ENCODE results near the gene ADGRG7.

Gene ADGRG7

GRCh38 chr3:100575704-100576103 lies 33.7 kb upstream of the ADGRG7 start:
- Histone ChIP-seq H3K4me1 (ENCODE audit: control insufficient read depth in 1 of 2, insufficient read depth in 2 of 2, low read length in 2 of 2) (no peaks in the 10 kb centered on the region), H3K18ac (ENCODE audit: low read length) (no peak overlapping the region), H3K14ac (ENCODE audit: low read length) (no peak overlapping the region), H2BK5ac (ENCODE audit: low read depth, low read length, poor library complexity) (no peak overlapping the region), H3K9me3 (ENCODE audit: insufficient read depth, low read depth, low read length) (no peaks in the 10 kb centered on the region), H3K27me3 (ENCODE audit: insufficient read depth, low read length) (no peaks in the 10 kb centered on the region), H3K23ac (ENCODE audit: low read length) (no peak overlapping the region), H3K9ac (ENCODE audit: low read length) (no peak overlapping the region), H4K8ac (ENCODE audit: low read depth, low read length) (no peak overlapping the region), H2BK12ac (ENCODE audit: low read length) (no peak overlapping the region), H3K79me2 (ENCODE audit: control insufficient read depth, insufficient read depth, low read length, poor library complexity) (no peaks in the 10 kb centered on the region), H2BK120ac (ENCODE audit: insufficient read depth, low read length, poor library complexity) (no peak overlapping the region), H3K79me1 (ENCODE audit: low read length) (no peaks in the 10 kb centered on the region), H4K91ac (ENCODE audit: low read depth, low read length) (no peak overlapping the region), H3K4me2 (ENCODE audit: low read length) (no peak overlapping the region), H3K36me3 (ENCODE audit: control insufficient read depth in 1 of 2, insufficient read depth in 2 of 2, low read length in 2 of 2) (no peaks in the 10 kb centered on the region), H3K4me3 (ENCODE audit: low read depth, low read length) (no peak overlapping the region), H2AFZ (ENCODE audit: insufficient read depth, low read length, poor library complexity) (no peak overlapping the region), H3K27ac (ENCODE audit: low read depth, low read length) (no peak overlapping the region), H2AK5ac (ENCODE audit: low read length) (no peak overlapping the region), H3K4ac (ENCODE audit: low read depth, low read length) (no peak overlapping the region), H4K12ac (ENCODE audit: low read depth, low read length) (no peak overlapping the region)
- no peak for DNase-seq
- no CpG with 5 or more reads among the region's 6 CpGs for WGBS (ENCODE audit: extremely low coverage, insufficient coverage, insufficient read length)

DNA sequence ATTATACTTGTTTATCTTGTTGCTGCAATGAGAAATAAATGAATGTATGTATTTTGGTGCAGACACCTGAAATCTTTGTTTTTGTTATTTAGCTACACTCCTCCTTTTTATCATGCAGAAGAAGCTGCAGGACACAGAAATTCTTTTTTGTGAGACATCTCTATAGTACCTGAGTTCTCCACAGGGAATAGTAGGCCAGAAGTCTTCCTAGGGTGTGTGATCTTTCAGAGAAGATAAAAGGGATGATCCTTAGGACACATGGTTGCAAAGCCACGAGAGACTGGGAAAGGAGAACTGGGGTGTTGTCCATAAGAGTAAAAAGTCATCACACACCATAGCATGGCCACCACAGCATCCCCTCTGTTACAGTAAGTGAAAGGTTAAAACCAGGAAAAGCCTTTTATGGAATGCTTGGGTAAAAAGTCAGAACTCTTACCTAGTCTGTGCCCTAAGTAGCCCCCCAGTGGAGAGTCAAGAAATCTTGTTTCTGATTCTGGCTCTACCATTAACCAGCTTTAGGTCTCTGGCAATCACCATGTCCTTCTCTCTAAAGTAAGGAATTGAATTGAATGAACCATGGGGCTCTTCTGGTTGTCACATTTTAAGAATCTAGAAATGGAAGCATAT lies 31.9 kb upstream of the ADGRG7 start:
- H2AFZ ChIP-seq (ENCODE audit: insufficient read depth, low read length, poor library complexity), result no peak overlapping the region
- H3K36me3 ChIP-seq (ENCODE audit: control insufficient read depth in 1 of 2, insufficient read depth in 2 of 2, low read length in 2 of 2), result no peaks in the 10 kb centered on the region
- no CpG with 5 or more reads among the region's 1 CpG for WGBS (ENCODE audit: extremely low coverage, insufficient coverage, insufficient read length)
- H3K27ac ChIP-seq (ENCODE audit: low read depth, low read length), result no peak overlapping the region
- DNase-seq, result no peak
- no peak overlapping the region for H4K8ac ChIP-seq (ENCODE audit: low read depth, low read length)
- no peaks in the 10 kb centered on the region for H3K27me3 ChIP-seq (ENCODE audit: insufficient read depth, low read length)
- no peak overlapping the region for H2BK120ac ChIP-seq (ENCODE audit: insufficient read depth, low read length, poor library complexity)
- no peaks in the 10 kb centered on the region for H3K9me3 ChIP-seq (ENCODE audit: insufficient read depth, low read depth, low read length)
- no peaks in the 10 kb centered on the region for H3K4me1 ChIP-seq (ENCODE audit: control insufficient read depth in 1 of 2, insufficient read depth in 2 of 2, low read length in 2 of 2)
- no peak overlapping the region for H2BK12ac ChIP-seq (ENCODE audit: low read length)
- H3K18ac ChIP-seq (ENCODE audit: low read length), result no peak overlapping the region
- H3K14ac ChIP-seq (ENCODE audit: low read length), result no peak overlapping the region
- no peak overlapping the region for H3K9ac ChIP-seq (ENCODE audit: low read length)
- H4K12ac ChIP-seq (ENCODE audit: low read depth, low read length), result no peak overlapping the region
- H2AK5ac ChIP-seq (ENCODE audit: low read length), result no peak overlapping the region
- no peak overlapping the region for H3K4me2 ChIP-seq (ENCODE audit: low read length)
- H3K79me2 ChIP-seq (ENCODE audit: control insufficient read depth, insufficient read depth, low read length, poor library complexity), result no peaks in the 10 kb centered on the region
- no peak overlapping the region for H3K4ac ChIP-seq (ENCODE audit: low read depth, low read length)
- H3K23ac ChIP-seq (ENCODE audit: low read length), result no peak overlapping the region
- no peaks in the 10 kb centered on the region for H3K79me1 ChIP-seq (ENCODE audit: low read length)
- H4K91ac ChIP-seq (ENCODE audit: low read depth, low read length), result no peak overlapping the region
- H2BK5ac ChIP-seq (ENCODE audit: low read depth, low read length, poor library complexity), result no peak overlapping the region
- H3K4me3 ChIP-seq (ENCODE audit: low read depth, low read length), result no peak overlapping the region

- Histone ChIP-seq H2BK5ac (ENCODE audit: low read depth, low read length, poor library complexity) (no peak overlapping the region), H3K27ac (ENCODE audit: low read depth, low read length) (no peak overlapping the region), H3K9me3 (ENCODE audit: insufficient read depth, low read depth, low read length) (no peaks in the 10 kb centered on the region), H3K4ac (ENCODE audit: low read depth, low read length) (no peak overlapping the region), H3K36me3 (ENCODE audit: control insufficient read depth in 1 of 2, insufficient read depth in 2 of 2, low read length in 2 of 2) (no peaks in the 10 kb centered on the region), H3K18ac (ENCODE audit: low read length) (no peak overlapping the region), H3K23ac (ENCODE audit: low read length) (no peak overlapping the region), H3K4me2 (ENCODE audit: low read length) (no peak overlapping the region), H4K8ac (ENCODE audit: low read depth, low read length) (no peak overlapping the region), H2BK12ac (ENCODE audit: low read length) (no peak overlapping the region), H3K79me2 (ENCODE audit: control insufficient read depth, insufficient read depth, low read length, poor library complexity) (no peaks in the 10 kb centered on the region), H4K91ac (ENCODE audit: low read depth, low read length) (no peak overlapping the region), H3K9ac (ENCODE audit: low read length) (no peak overlapping the region), H3K4me1 (ENCODE audit: control insufficient read depth in 1 of 2, insufficient read depth in 2 of 2, low read length in 2 of 2) (no peaks in the 10 kb centered on the region), H3K14ac (ENCODE audit: low read length) (no peak overlapping the region), H3K4me3 (ENCODE audit: low read depth, low read length) (no peak overlapping the region), H2AFZ (ENCODE audit: insufficient read depth, low read length, poor library complexity) (no peak overlapping the region), H3K27me3 (ENCODE audit: insufficient read depth, low read length) (no peaks in the 10 kb centered on the region), H2BK120ac (ENCODE audit: insufficient read depth, low read length, poor library complexity) (no peak overlapping the region), H3K79me1 (ENCODE audit: low read length) (no peaks in the 10 kb centered on the region), H2AK5ac (ENCODE audit: low read length) (no peak overlapping the region), H4K12ac (ENCODE audit: low read depth, low read length) (no peak overlapping the region)
- no peak for DNase-seq
Measured at GRCh38 chr3:100578646-100579045, 30.8 kb upstream of the ADGRG7 start.

GRCh38 chr3:100580147-100580546 lies 29.3 kb upstream of the ADGRG7 start:
- DNase-seq, result no peak
- Histone ChIP-seq H3K4me3 (ENCODE audit: low read depth, low read length) (no peak overlapping the region), H4K8ac (ENCODE audit: low read depth, low read length) (no peak overlapping the region), H3K27ac (ENCODE audit: low read depth, low read length) (no peak overlapping the region), H3K9me3 (ENCODE audit: insufficient read depth, low read depth, low read length) (no peaks in the 10 kb centered on the region), H3K27me3 (ENCODE audit: insufficient read depth, low read length) (no peaks in the 10 kb centered on the region), H3K79me1 (ENCODE audit: low read length) (no peaks in the 10 kb centered on the region), H3K79me2 (ENCODE audit: control insufficient read depth, insufficient read depth, low read length, poor library complexity) (no peaks in the 10 kb centered on the region), H2BK5ac (ENCODE audit: low read depth, low read length, poor library complexity) (no peak overlapping the region), H3K18ac (ENCODE audit: low read length) (no peak overlapping the region), H2AFZ (ENCODE audit: insufficient read depth, low read length, poor library complexity) (no peak overlapping the region), H2AK5ac (ENCODE audit: low read length) (no peak overlapping the region), H2BK12ac (ENCODE audit: low read length) (no peak overlapping the region), H3K4me1 (ENCODE audit: control insufficient read depth in 1 of 2, insufficient read depth in 2 of 2, low read length in 2 of 2) (no peaks in the 10 kb centered on the region), H3K4me2 (ENCODE audit: low read length) (no peak overlapping the region), H4K12ac (ENCODE audit: low read depth, low read length) (no peak overlapping the region), H3K9ac (ENCODE audit: low read length) (no peak overlapping the region), H3K23ac (ENCODE audit: low read length) (no peak overlapping the region), H3K14ac (ENCODE audit: low read length) (no peak overlapping the region), H4K91ac (ENCODE audit: low read depth, low read length) (no peak overlapping the region), H3K36me3 (ENCODE audit: control insufficient read depth in 1 of 2, insufficient read depth in 2 of 2, low read length in 2 of 2) (no peaks in the 10 kb centered on the region), H2BK120ac (ENCODE audit: insufficient read depth, low read length, poor library complexity) (no peak overlapping the region), H3K4ac (ENCODE audit: low read depth, low read length) (no peak overlapping the region)
- WGBS (ENCODE audit: extremely low coverage, insufficient coverage, insufficient read length), result no CpG with 5 or more reads among the region's 2 CpGs
